Endodermal cell (in vitro differentiated cells): ENCODE results near the gene TRAF3IP1. TPM values are rescaled to one million over a fixed set of nuclear protein-coding genes. Genes with fewer than 3 reads are reported as not detected.
A peak's percentile ranks its signal among the peaks of the same experiment; 100 is the strongest.

ENCODE experiments used
- DNase-seq: peaks from one replicate; pipeline ENCODE4 v3.0.0-alpha.2; 2017
- H3K27ac ChIP-seq: 2 replicates; pipeline ENCODE4 v1.5.1; 2013; ENCODE audit warnings: mild to moderate bottlenecking, low read depth, low read length, moderate library complexity
- H3K27me3 ChIP-seq: 2 replicates; pipeline ENCODE4 v1.6.1; 2013; ENCODE audit warnings: mild to moderate bottlenecking, low read length, moderate library complexity; ENCODE audit not compliant: insufficient read depth, control insufficient read depth, poor library complexity, severe bottlenecking
- H3K36me3 ChIP-seq: 2 replicates; pipeline ENCODE4 v1.7.0; 2013; ENCODE audit warnings: mild to moderate bottlenecking, low read length, moderate library complexity; ENCODE audit not compliant: control insufficient read depth, insufficient read depth
- H3K4me1 ChIP-seq: one replicate; pipeline ENCODE4 v1.7.0; 2013; ENCODE audit warnings: low read length; ENCODE audit not compliant: control insufficient read depth, insufficient read depth
- H3K4me3 ChIP-seq: 2 replicates; pipeline ENCODE4 v1.5.1; 2013; ENCODE audit warnings: mild to moderate bottlenecking, low read length, moderate library complexity
- H3K9ac ChIP-seq: 2 replicates; pipeline ENCODE4 v1.6.1; 2013; ENCODE audit warnings: mild to moderate bottlenecking, low read length, moderate library complexity; ENCODE audit not compliant: poor library complexity, severe bottlenecking; ENCODE audit errors: extremely low read depth
- H3K9me3 ChIP-seq: 2 replicates; pipeline ENCODE4 v1.6.1; 2013; ENCODE audit warnings: mild to moderate bottlenecking, low read length, moderate library complexity; ENCODE audit not compliant: control insufficient read depth
- H3K27ac Mint-ChIP-seq: 2 replicates; pipeline ENCODE4 v1.8.0; 2020; ENCODE audit warnings: mixed read lengths
- H3K27me3 Mint-ChIP-seq: 2 replicates; pipeline ENCODE4 v1.8.0; 2021; ENCODE audit warnings: mild to moderate bottlenecking, mixed read lengths; ENCODE audit not compliant: insufficient read depth
- H3K36me3 Mint-ChIP-seq: 2 replicates; pipeline ENCODE4 v1.8.0; 2020; ENCODE audit warnings: low read depth, mixed read lengths
- H3K4me1 Mint-ChIP-seq: 2 replicates; pipeline ENCODE4 v1.8.0; 2020; ENCODE audit warnings: mixed read lengths
- H3K4me3 Mint-ChIP-seq: 2 replicates; pipeline ENCODE4 v1.8.0; 2020; ENCODE audit warnings: mild to moderate bottlenecking, moderate library complexity, mixed read lengths
- H3K9me3 Mint-ChIP-seq: 2 replicates; pipeline ENCODE4 v1.8.0; 2020; ENCODE audit warnings: mild to moderate bottlenecking, mixed read lengths
- WGBS, 2 experiments: methylation state at CpG; one replicate each; pipeline versions ENCODE4 v1.1.5 to v1.1.7; 2013; ENCODE audit warnings: missing lambda C conversion rate in 2 of 2, mixed read lengths in 1 of 2; ENCODE audit not compliant: insufficient coverage in 1 of 2, insufficient read length in 1 of 2; 5-methylcytosine and 5-hydroxymethylcytosine counted together
- total RNA-seq, 2 donors: library from RNA; stranded (reverse); fragmentation: NEBNext Ultra II Directional in 1 of 2; extraction: Animal tissue kit (Norgen Biotek cat#: 25700) in 1 of 2; gene quantifications; 2 replicates in 1 of 2; 3 replicates in 1 of 2; pipeline ENCODE4 v1.2.1, GENCODE V29; 2021
- TF ChIP-seq, protein P1 (sequence below): fragments of 200-600 bp; sonication (generic); conservative IDR thresholded peaks from 2 replicates; pipeline ENCODE4 v1.5.0; 2021; ENCODE audit warnings: antibody characterized with exemption, mild to moderate bottlenecking

TRAF3IP1 gene
- total RNA-seq, 2 donors from 2014 or later = 21.9 to 28.3 TPM

- H3K4me1 ChIP-seq = peaks cover 27% of the 10 kb centered on the region
- H3K27ac ChIP-seq = peak overlapping the region; percentile 85
- no peaks in the 10 kb centered on the region for H3K9me3 ChIP-seq
- H3K4me3 ChIP-seq = peak overlapping the region; percentile 79
- Mint-ChIP-seq H3K4me1 (peaks cover 41% of the 10 kb centered on the region), H3K9me3 (no peaks in the 10 kb centered on the region), H3K27ac (peak overlapping the region; percentile 97), H3K4me3 (peak overlapping the region; percentile 72), H3K36me3 (peaks cover 8% of the 10 kb centered on the region), H3K27me3 (no peaks in the 10 kb centered on the region)
- WGBS, 2 experiments = 83 to 90% methylated on average over 8 to 11 of the region's 11 CpGs
- DNase-seq = no peak
- H3K9ac ChIP-seq = peak overlapping the region; percentile 91
- no peaks in the 10 kb centered on the region for H3K36me3 ChIP-seq
- TF ChIP-seq, protein P1, sequence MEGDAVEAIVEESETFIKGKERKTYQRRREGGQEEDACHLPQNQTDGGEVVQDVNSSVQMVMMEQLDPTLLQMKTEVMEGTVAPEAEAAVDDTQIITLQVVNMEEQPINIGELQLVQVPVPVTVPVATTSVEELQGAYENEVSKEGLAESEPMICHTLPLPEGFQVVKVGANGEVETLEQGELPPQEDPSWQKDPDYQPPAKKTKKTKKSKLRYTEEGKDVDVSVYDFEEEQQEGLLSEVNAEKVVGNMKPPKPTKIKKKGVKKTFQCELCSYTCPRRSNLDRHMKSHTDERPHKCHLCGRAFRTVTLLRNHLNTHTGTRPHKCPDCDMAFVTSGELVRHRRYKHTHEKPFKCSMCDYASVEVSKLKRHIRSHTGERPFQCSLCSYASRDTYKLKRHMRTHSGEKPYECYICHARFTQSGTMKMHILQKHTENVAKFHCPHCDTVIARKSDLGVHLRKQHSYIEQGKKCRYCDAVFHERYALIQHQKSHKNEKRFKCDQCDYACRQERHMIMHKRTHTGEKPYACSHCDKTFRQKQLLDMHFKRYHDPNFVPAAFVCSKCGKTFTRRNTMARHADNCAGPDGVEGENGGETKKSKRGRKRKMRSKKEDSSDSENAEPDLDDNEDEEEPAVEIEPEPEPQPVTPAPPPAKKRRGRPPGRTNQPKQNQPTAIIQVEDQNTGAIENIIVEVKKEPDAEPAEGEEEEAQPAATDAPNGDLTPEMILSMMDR = no peak
- no peaks in the 10 kb centered on the region for H3K27me3 ChIP-seq
Measured at GRCh38 chr2:238284802-238285515, 35.4 kb upstream of the TRAF3IP1 start.

DNA sequence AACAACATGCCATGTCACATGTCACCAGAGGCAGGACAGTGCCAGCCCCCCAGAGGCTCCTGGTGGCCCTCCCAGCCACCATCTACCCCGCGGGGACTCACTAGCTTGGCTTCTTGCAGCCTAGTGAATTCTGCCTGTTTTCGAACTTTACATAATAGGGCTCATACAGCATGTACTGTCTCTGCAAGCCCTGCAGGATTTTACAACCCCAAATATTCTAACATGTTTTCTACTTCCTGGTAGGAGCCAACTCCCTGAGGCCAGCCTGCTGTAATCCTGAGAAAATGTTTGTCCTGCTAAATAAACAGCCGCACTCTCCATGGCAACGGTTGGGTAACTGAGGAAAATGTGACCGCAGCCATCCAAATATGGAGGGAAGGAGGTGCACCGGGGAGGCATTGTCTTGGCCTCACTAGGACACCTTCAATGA, 34.6 kb upstream of the TRAF3IP1 start:
- H3K27ac ChIP-seq = peak overlapping the region; percentile 85
- no peaks in the 10 kb centered on the region for H3K36me3 ChIP-seq
- H3K4me1 Mint-ChIP-seq = peaks cover 48% of the 10 kb centered on the region
- H3K9ac ChIP-seq = peak overlapping the region; percentile 91
- peaks cover 34% of the 10 kb centered on the region for H3K4me1 ChIP-seq
- H3K9me3 ChIP-seq = no peaks in the 10 kb centered on the region
- peak overlapping the region; percentile 97 for H3K27ac Mint-ChIP-seq
- H3K27me3 Mint-ChIP-seq = no peaks in the 10 kb centered on the region
- peaks cover 6% of the 10 kb centered on the region for H3K36me3 Mint-ChIP-seq
- peak overlapping the region; percentile 72 for H3K4me3 Mint-ChIP-seq
- H3K4me3 ChIP-seq = peak overlapping the region; percentile 79
- DNase-seq = peak; percentile 78
- 50 to 53% methylated on average over 5 to 7 of the region's 7 CpGs for WGBS, 2 experiments
- TF ChIP-seq, protein P1 = no peak
- no peaks in the 10 kb centered on the region for H3K9me3 Mint-ChIP-seq
- H3K27me3 ChIP-seq = no peaks in the 10 kb centered on the region

GRCh38 chr2:238286095-238286494, 34.2 kb upstream of the TRAF3IP1 start:
- Mint-ChIP-seq H3K27ac (peak overlapping the region; percentile 97), H3K27me3 (no peaks in the 10 kb centered on the region), H3K9me3 (no peaks in the 10 kb centered on the region), H3K4me1 (peaks cover 51% of the 10 kb centered on the region), H3K4me3 (peak overlapping the region; percentile 72), H3K36me3 (peaks cover 5% of the 10 kb centered on the region)
- 48 to 55% methylated on average over 3 to 7 of the region's 7 CpGs for WGBS, 2 experiments
- Histone ChIP-seq H3K4me1 (peaks cover 36% of the 10 kb centered on the region), H3K4me3 (peak overlapping the region; percentile 79), H3K9me3 (no peaks in the 10 kb centered on the region), H3K27me3 (no peaks in the 10 kb centered on the region), H3K36me3 (no peaks in the 10 kb centered on the region), H3K9ac (peak overlapping the region; percentile 91), H3K27ac (peak overlapping the region; percentile 85)
- DNase-seq = no peak
- TF ChIP-seq, protein P1 = no peak
